Measurements from ENCODE around the gene OR4C46.
"Not testable (repeated sequence)": the region's sequence is repeated elsewhere in the genome, so short reads cannot be mapped to it uniquely, and the experiment has no call there.

The OR4C46 gene

DNA sequence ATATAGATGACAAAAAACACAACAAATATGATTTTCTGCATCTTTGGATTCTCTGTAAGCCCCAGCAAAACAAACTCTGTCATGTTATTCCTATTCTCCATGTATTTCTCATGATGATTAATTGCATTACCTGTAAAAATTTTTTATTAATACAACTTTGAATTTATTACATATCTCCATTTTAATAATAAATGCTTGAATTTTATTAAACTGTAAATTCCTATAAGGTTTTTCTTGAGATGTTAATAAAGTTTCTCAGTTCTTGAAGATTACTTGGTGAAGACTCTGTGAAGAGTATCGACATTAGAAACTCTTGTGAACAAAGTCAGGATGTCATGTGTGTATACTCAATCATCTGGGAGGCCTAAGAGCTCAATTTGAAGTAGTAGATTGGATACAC, at the start of gene OR4C46:
TSS of gene OR4C46 (minus strand) at position 101 of the 400 bp plus-strand sequence. CDS start at position 101, 0 bp downstream.
- no peak for DNase-seq

- not testable (repeated sequence) for DNase-seq
These were observed 41.8 kb upstream of the OR4C46 start for GRCh38 chr11:54645606-54646005.

DNA sequence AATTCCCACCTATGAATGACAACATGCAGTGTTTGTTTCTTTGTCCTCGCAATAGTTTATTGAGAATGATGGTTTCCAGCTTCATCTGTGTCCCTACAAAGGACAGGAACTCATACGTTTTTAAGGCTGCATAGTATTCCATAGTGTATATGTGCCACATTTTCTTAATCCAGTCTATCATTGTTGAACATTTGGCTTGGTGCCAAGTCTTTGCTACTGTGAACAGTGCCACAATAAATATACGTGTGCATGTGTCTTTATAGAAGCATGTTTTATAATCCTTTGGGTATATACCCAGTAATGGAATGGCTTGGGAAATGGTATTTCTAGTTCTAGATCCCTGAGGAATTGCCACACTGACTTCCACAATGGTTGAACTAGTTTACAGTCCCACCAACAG, 42.4 kb downstream of the OR4C46 start:
- not testable (repeated sequence) for DNase-seq

GRCh38 chr11:54558919-54559318, 44.9 kb downstream of the OR4C46 start:
- no peak for DNase-seq

- no peak for DNase-seq
These were observed 45.4 kb downstream of the OR4C46 start for GRCh38 chr11:54558407-54558806.
